Measurements from ENCODE around the gene UGDH.

The UGDH gene

DNA sequence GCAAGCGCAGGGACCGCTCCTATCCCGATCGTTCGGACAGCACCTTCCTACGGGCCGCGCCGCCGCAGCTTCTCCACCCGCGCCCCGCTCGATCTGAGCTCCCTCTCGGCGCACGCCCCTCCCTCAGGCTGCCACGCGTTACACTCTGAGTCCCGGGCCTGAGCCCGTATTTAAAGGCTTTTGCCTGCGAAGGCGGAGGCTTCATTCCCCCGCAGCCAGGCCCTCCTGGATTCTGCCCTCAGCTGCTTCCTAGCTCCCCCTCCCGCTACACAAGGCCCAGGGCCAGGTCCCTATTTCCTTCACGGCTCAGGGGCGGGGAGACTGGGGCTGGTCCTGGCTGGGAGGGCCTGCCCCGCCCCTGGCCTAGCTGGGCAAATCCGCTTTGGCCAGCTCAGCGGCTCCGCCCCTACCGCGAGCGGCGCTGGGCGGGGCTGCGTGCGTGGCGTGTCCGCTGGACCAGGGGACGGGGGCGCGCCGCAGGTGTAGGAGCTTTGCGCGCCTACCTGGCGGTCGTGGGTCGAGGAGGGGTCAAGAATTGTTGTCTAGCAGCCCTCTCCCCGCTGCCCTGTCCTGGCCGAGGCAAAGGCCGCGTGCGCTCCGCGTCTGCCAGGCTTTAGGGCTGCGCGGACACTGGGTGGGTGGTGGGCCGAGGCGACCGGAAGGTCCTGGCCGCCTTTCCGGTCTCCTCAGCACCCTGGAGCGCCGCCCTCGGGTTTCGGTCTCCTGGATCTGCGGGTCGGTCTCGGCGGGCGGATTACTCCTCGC lies at the start of gene UGDH:
Gene UGDH, minus strand, starts transcription at position 144 of the 765 bp plus-strand sequence. CDS start 5,927 bp downstream, outside the sequence.
- ATAC-seq (ENCODE audit: low read depth) (peak; percentile 98), DNase-seq (ENCODE audit: low spot score in 2 of 2) (peak; percentile 85 to 87)
- Mint-ChIP-seq H3K36me3 (peaks cover 16% of the 10 kb centered on the region), H3K9me3 (peaks cover 7% of the 10 kb centered on the region), H3K4me3 (peak within 1 kb of the TSS; percentile 96), H3K4me1 (peaks cover 8% of the 10 kb centered on the region), H3K27me3 (no peaks in the 10 kb centered on the region), H3K27ac (peak within 1 kb of the TSS; percentile 94)

DNA sequence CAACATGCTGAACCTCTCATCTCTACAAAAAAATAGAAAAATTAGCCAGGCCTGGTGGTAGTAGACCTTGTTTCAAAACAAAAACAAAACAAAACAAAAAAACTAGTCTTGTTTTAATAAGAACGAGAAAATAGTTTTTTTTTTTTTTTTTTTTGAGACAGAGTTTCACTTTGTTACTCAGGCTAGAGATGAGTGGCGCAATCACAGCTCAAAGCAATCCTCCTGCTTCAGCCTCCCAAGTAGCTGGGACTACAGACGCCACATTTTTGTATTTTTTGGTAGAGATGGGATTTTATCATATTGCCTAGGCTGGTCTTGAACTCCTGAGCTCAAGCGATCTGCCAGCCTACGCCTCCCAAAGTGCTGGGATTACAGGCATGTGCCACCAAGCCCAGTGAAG lies 47.7 kb upstream of the UGDH start:
- DNase-seq (ENCODE audit: low spot score in 2 of 2) (no peak), ATAC-seq (ENCODE audit: low read depth) (no peak)
- no peaks in the 10 kb centered on the region for H3K27me3 Mint-ChIP-seq
- peaks cover 9% of the 10 kb centered on the region for H3K4me1 Mint-ChIP-seq
- H3K36me3 Mint-ChIP-seq: peaks cover 9% of the 10 kb centered on the region
- H3K4me3 Mint-ChIP-seq: no peak overlapping the region
- H3K9me3 Mint-ChIP-seq: no peaks in the 10 kb centered on the region
- H3K27ac Mint-ChIP-seq: no peak overlapping the region

DNA sequence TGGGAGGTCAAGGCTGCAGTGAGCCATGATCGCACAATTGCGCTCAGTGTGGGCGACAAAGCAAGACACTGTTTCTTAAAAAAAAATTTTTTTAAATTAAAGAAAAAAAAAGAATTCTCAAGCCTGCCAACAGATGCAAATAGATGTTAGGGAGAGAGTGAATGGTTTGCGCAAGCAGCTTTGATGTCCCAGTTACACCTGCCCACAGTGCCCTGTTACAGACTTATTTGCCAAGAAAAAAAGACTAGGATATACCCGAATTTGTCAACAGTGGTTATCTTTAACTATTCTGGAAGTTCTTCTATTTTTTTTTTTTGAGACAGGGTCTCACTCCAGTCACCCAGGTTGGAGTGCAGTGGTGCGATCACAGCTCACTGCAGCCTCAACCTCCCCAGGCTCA lies 44.3 kb upstream of the UGDH start:
- Mint-ChIP-seq H3K4me3 (no peak overlapping the region), H3K27ac (no peak overlapping the region), H3K36me3 (peaks cover 7% of the 10 kb centered on the region), H3K27me3 (no peaks in the 10 kb centered on the region), H3K9me3 (no peaks in the 10 kb centered on the region), H3K4me1 (peaks cover 21% of the 10 kb centered on the region)
- DNase-seq (ENCODE audit: low spot score in 2 of 2): no peak
- no peak for ATAC-seq (ENCODE audit: low read depth)

DNA sequence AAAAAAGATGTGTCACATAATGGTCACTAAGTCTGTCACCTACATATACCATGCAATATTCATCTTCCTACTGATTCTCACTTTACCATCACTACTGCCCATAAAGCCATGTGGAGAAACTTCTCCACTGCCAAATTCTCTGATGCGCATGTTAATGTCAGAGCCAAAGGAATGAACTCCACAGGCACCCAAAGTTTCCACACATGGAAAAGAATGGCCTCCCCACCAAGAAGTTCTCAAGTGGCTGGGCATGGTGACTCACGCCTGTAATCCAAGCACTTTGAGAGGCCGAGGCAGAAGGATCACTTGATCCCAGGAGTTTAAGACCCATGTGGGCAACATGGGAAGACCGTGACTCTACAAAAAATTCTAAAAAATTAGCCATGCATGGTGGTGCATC lies 43.8 kb upstream of the UGDH start:
- no peak for ATAC-seq (ENCODE audit: low read depth)
- H3K4me1 Mint-ChIP-seq: peaks cover 22% of the 10 kb centered on the region
- DNase-seq (ENCODE audit: low spot score in 2 of 2): no peak
- peaks cover 9% of the 10 kb centered on the region for H3K36me3 Mint-ChIP-seq
- H3K27me3 Mint-ChIP-seq: no peaks in the 10 kb centered on the region
- peak overlapping the region; percentile 72 for H3K27ac Mint-ChIP-seq
- H3K4me3 Mint-ChIP-seq: no peak overlapping the region
- H3K9me3 Mint-ChIP-seq: peaks cover 2% of the 10 kb centered on the region

DNA sequence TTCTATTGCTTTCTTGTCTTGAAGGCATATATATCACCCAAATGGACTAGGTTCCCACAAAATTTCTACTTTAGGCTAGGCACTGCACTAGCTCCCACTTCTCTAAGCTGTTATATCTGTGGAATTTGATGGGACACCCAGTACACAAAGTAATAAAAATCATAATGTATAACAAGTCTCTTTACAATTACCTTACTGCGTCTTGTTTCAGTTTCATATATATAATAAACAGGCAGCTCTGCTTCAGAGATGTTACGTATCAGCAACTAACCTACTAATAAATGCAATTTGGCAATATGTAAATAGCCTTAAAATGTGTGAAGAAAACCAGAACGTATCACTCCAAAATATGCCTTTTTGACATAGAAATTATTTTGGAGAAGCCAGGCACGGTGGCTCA lies 42.0 kb upstream of the UGDH start:
- H3K4me3 Mint-ChIP-seq: peak overlapping the region; percentile 85
- peaks cover 19% of the 10 kb centered on the region for H3K36me3 Mint-ChIP-seq
- H3K9me3 Mint-ChIP-seq: peaks cover 5% of the 10 kb centered on the region
- peaks cover 24% of the 10 kb centered on the region for H3K4me1 Mint-ChIP-seq
- ATAC-seq (ENCODE audit: low read depth) (peak; percentile 70), DNase-seq (ENCODE audit: low spot score in 2 of 2) (no peak)
- no peaks in the 10 kb centered on the region for H3K27me3 Mint-ChIP-seq
- peak overlapping the region; percentile 92 for H3K27ac Mint-ChIP-seq

DNA sequence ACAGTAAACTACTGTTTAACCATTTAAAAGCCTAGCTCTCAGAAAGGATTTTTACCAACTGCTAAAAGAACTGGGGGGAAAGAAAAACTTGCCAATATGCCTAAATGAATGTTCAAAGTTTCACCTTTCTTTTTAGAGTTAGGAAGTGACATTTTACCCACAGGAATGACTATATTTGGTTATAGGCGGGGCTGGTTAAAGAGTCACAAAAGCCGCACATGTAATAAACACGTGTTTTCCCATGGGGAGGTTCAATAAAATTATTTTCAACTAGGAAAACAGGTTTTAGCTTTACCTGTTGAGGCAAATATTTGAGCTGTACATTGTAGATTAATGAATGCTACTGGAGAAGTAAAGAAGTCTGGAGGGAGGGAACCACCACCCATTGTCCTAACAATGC lies 41.6 kb upstream of the UGDH start:
- H3K9me3 Mint-ChIP-seq: peaks cover 5% of the 10 kb centered on the region
- no peaks in the 10 kb centered on the region for H3K27me3 Mint-ChIP-seq
- H3K27ac Mint-ChIP-seq: peak overlapping the region; percentile 92
- H3K36me3 Mint-ChIP-seq: peaks cover 20% of the 10 kb centered on the region
- peak in 1 of 2 donors; percentile 12 for DNase-seq (ENCODE audit: low spot score in 2 of 2)
- peak overlapping the region; percentile 85 for H3K4me3 Mint-ChIP-seq
- H3K4me1 Mint-ChIP-seq: peaks cover 25% of the 10 kb centered on the region
- ATAC-seq (ENCODE audit: low read depth): peak; percentile 93

DNA sequence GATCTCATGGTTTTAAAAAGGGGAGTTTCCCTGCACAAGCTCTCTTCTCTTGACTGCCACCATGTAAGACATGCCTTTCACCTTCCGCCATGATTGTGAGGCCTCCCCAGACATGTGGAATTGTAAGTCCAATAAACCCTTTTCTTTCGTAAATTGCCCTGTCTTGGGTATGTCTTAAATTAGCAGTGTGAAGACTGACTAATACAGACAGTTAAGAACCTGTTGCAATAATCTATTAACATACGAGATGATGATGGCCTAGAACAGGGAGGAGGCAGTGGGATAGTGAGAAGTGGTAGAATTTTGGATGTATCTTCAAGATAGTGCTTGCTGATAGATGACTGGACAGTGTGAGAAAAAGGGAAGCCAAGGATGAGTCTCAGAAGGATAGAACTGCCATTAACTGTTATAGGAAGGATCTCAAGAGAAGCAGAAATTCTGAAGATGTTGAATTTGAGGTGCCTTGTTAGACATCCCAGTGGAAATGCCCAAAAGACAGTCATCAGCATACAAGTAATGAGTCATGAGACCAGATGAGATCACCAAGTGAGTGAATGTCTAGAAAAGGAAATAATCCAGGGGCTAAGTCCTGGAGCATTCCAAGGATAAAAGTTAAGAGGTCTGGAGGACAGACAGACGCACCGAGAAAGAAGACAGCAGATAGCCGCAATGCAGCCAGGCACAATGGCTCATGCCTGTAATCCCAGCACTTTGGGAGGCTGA lies 38.8 kb upstream of the UGDH start:
- DNase-seq (ENCODE audit: low spot score in 2 of 2) (no peak), ATAC-seq (ENCODE audit: low read depth) (no peak)
- Mint-ChIP-seq H3K36me3 (peaks cover 24% of the 10 kb centered on the region), H3K4me1 (peaks cover 27% of the 10 kb centered on the region), H3K27me3 (no peaks in the 10 kb centered on the region), H3K27ac (peak overlapping the region; percentile 15), H3K9me3 (peaks cover 5% of the 10 kb centered on the region), H3K4me3 (no peak overlapping the region)

DNA sequence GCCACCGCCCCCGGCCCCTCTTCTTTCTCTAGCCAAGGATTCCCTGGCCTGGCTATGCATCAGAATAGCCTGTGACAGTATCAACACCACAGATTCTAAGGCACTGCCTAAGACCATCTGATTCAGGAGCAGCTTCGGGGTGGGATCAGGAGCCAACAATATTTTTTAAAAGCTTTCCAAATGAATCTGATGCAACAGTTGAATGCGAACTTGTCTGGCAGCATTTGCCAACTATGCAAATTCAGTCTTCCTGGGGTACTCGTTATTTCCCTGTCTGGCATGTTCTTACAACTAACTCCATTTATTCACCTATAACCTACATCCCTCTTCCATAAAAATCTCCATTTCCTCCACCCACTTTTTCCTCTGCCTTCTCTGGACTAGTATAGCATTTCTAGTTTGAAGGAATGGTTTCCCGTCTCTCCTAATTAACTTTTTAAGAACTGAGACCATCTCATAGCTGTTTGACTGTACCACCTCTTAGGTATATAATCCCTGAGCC lies 36.2 kb upstream of the UGDH start:
- Mint-ChIP-seq H3K36me3 (peaks cover 32% of the 10 kb centered on the region), H3K27ac (peak overlapping the region; percentile 32), H3K4me3 (no peak overlapping the region), H3K4me1 (peaks cover 17% of the 10 kb centered on the region), H3K9me3 (peaks cover 5% of the 10 kb centered on the region), H3K27me3 (no peaks in the 10 kb centered on the region)
- DNase-seq (ENCODE audit: low spot score in 2 of 2) (no peak), ATAC-seq (ENCODE audit: low read depth) (no peak)

DNA sequence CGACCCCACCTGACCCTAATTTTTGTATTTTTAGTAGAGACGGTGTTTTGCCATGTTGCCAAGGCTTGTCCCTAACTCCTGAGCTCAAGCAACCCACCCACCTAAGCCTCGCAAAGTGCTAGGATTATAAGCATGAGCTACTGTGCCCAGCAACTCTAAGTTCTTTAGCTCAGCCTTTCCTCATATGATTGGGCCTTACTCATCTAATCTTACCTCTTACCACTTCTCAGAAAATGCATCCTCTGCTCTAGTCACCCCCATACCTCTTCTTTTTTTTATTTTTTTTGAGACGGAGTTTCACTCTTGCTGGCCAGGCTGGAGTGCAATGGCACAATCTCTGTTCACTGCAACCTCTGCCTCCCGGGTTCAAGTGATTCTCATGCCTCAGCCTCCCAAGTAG lies 35.6 kb upstream of the UGDH start:
- no peaks in the 10 kb centered on the region for H3K27me3 Mint-ChIP-seq
- H3K27ac Mint-ChIP-seq: no peak overlapping the region
- H3K36me3 Mint-ChIP-seq: peaks cover 33% of the 10 kb centered on the region
- DNase-seq (ENCODE audit: low spot score in 2 of 2): no peak
- ATAC-seq (ENCODE audit: low read depth): no peak
- H3K4me3 Mint-ChIP-seq: no peak overlapping the region
- H3K4me1 Mint-ChIP-seq: peaks cover 15% of the 10 kb centered on the region
- H3K9me3 Mint-ChIP-seq: peaks cover 5% of the 10 kb centered on the region

DNA sequence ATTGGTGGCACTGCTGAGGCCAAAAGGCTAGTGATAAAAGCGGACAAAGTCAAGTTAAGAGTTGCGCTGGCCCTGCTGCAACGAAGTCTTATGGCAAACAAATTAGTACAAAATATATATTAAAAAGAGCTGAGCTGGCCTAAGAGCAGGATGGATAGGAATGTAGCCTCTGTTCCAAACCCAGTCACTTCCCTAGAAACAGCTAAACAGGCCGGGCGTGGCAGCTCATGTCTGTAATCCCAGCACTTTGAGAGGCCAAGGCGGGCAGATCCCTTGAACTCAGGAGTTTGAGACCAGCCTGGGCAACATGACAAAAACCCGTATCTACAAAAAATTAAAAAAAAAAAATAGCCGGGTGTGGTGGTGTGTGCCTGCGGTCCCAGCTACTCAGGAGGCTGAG lies 32.4 kb upstream of the UGDH start:
- no peak for DNase-seq (ENCODE audit: low spot score in 2 of 2)

DNA sequence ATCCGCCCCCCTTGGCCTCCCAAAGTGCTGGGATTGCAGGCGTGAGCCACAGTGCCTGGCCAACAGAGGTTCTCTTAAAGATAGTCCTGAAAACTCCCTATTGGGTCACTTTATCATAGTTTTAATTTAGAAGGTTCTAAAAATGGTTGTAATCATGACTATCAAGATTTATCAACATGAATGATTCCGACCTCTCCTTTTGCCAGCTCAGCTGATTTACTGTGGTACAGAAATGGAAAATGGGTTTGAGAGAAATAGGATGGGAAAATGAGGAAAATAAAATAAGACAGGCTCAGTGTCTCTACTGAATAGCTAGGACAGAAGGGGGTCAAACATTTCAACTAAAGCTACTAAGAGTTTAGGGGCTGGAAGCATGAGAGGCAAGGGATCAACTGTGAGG lies 28.2 kb upstream of the UGDH start:
- H3K4me3 Mint-ChIP-seq: no peak overlapping the region
- H3K9me3 Mint-ChIP-seq: no peaks in the 10 kb centered on the region
- ATAC-seq (ENCODE audit: low read depth) (no peak), DNase-seq (ENCODE audit: low spot score in 2 of 2) (no peak)
- peak overlapping the region; percentile 53 for H3K27ac Mint-ChIP-seq
- H3K27me3 Mint-ChIP-seq: no peaks in the 10 kb centered on the region
- H3K36me3 Mint-ChIP-seq: peaks cover 22% of the 10 kb centered on the region
- peaks cover under 1% of the 10 kb centered on the region for H3K4me1 Mint-ChIP-seq

More for the DNA sequence above, 32.4 kb upstream of the UGDH start:
- Mint-ChIP-seq H3K9me3 (no peaks in the 10 kb centered on the region), H3K27me3 (no peaks in the 10 kb centered on the region), H3K4me1 (peaks cover 9% of the 10 kb centered on the region), H3K4me3 (no peak overlapping the region), H3K27ac (no peak overlapping the region), H3K36me3 (peaks cover 27% of the 10 kb centered on the region)
- ATAC-seq (ENCODE audit: low read depth): no peak

DNA sequence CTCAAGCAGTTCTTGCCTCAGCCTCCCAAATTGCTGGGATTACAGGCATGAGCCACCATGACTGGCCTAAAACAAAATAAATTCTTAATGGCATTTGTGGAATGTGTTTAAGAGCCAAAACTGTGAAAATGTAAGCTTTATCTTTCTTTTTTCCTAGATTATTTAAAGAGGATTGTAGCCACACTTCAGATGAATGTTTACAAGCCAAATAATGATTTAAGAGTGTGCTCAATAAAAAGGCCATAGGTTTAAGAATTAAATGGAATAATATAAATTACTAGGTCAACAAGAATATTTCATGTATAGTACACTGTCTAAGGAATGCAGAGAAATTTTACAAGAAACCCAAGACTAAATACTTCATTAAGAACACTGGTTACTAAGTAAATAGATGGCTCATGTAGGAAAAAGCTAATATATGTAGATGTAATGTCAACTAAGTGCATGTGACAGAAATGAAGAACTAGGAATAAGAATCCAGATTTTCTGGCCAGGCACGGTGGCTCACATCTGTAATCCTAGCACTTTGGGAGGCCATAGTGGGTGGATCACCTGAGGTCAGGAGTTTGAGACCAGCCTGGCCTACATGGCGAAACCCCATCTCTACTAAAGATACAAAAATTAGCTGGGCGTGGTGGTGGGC lies 21.3 kb upstream of the UGDH start:
- H3K4me1 Mint-ChIP-seq: no peaks in the 10 kb centered on the region

DNA sequence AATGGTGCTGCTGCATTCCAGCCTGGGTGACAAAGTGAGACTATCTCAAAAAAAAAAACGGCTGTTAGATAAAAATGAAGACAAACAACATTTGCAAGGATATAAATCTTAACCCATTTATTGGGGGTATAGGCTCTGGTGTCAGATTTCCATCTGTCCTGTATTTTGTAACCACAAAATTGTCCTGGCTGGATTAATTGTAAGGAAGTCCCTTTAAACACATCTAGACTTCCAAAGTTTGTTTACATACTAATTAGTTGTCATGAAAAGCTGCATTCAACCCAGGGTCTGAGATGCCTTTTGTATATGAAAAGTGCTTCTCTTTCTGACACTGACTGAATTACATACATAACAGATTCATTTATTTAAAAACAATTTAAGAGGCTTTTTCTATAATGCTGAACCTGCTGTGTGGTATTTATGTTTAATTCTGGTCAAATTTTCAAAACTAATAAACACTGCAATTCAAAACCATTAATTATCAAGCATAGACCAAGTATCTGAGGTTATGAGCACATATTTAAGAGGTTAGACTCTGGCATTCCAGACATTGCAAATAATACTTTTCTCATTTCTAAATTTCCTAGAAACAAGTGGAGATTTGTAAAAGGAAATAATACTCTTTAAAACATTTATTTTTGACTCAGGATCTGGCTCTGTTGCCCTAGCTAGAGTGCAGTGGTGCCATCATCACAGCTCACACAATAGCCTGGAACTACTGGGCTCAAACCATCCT lies 17.5 kb upstream of the UGDH start:
- no peak for DNase-seq (ENCODE audit: low spot score in 2 of 2)
- no peak for ATAC-seq (ENCODE audit: low read depth)

More for the DNA sequence above, 21.3 kb upstream of the UGDH start:
- DNase-seq (ENCODE audit: low spot score in 2 of 2) (no peak), ATAC-seq (ENCODE audit: low read depth) (no peak)
- Mint-ChIP-seq H3K27me3 (no peaks in the 10 kb centered on the region), H3K27ac (no peak overlapping the region), H3K9me3 (no peaks in the 10 kb centered on the region), H3K4me3 (no peak overlapping the region), H3K36me3 (peaks cover 4% of the 10 kb centered on the region)

More for the DNA sequence above, 17.5 kb upstream of the UGDH start:
- Mint-ChIP-seq H3K9me3 (no peaks in the 10 kb centered on the region), H3K4me1 (no peaks in the 10 kb centered on the region), H3K27me3 (no peaks in the 10 kb centered on the region), H3K36me3 (peaks cover 2% of the 10 kb centered on the region), H3K4me3 (no peak overlapping the region), H3K27ac (no peak overlapping the region)

All from memory B cell (primary cell).